ENCODE measurements around the gene COG8.
"Not testable (repeated sequence)": the region's sequence is repeated elsewhere in the genome, so short reads cannot be mapped to it uniquely, and the experiment has no call there.

Gene COG8

GRCh38 chr16:69309316-69309715 lies 30.0 kb downstream of the COG8 start:
- H3K9me3 ChIP-seq (ENCODE audit: control insufficient read depth, insufficient read depth, low read length): no peaks in the 10 kb centered on the region
- no peak overlapping the region for H3K27ac ChIP-seq (ENCODE audit: low read length)
- DNase-seq (ENCODE audit: low read depth, low spot score): no peak
- H3K36me3 ChIP-seq (ENCODE audit: control insufficient read depth, insufficient read depth, low read length): no peaks in the 10 kb centered on the region
- H3K27me3 ChIP-seq (ENCODE audit: control insufficient read depth, insufficient read depth, low read length): no peaks in the 10 kb centered on the region
- no peak overlapping the region for H3K4me3 ChIP-seq (ENCODE audit: low read length)
- no CpG with 5 or more reads among the region's 12 CpGs for WGBS (ENCODE audit: insufficient coverage, insufficient read length)
- peaks cover 2% of the 10 kb centered on the region for H3K4me1 ChIP-seq (ENCODE audit: control insufficient read depth, insufficient read depth, low read length)

DNA sequence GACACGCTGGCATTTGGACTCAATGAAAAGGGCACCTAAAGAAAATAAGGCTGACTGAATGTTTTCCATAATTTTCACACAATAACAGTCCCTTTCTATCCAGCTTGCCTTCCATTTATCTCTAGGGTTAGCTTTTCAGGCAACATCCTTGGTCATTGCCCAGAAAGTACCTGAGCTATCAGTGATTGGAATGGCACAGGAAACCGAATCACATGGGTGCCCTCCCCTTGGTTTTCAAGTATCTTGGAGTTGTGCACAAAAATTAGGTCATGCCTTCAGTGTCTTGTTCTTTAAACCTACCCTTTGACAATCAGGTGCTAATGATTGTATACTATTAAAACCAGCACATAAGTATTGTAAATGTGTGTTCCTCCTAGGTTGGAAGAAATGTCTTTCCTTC lies 31.5 kb downstream of the COG8 start:
- no peak overlapping the region for H3K4me3 ChIP-seq (ENCODE audit: low read length)
- no peaks in the 10 kb centered on the region for H3K36me3 ChIP-seq (ENCODE audit: control insufficient read depth, insufficient read depth, low read length)
- no peak overlapping the region for H3K27ac ChIP-seq (ENCODE audit: low read length)
- no peaks in the 10 kb centered on the region for H3K27me3 ChIP-seq (ENCODE audit: control insufficient read depth, insufficient read depth, low read length)
- H3K4me1 ChIP-seq (ENCODE audit: control insufficient read depth, insufficient read depth, low read length): peaks cover 2% of the 10 kb centered on the region
- no peak for DNase-seq (ENCODE audit: low read depth, low spot score)
- H3K9me3 ChIP-seq (ENCODE audit: control insufficient read depth, insufficient read depth, low read length): no peaks in the 10 kb centered on the region
- no CpG with 5 or more reads among the region's 2 CpGs for WGBS (ENCODE audit: insufficient coverage, insufficient read length)

- no peaks in the 10 kb centered on the region for H3K27me3 ChIP-seq (ENCODE audit: control insufficient read depth, insufficient read depth, low read length)
- no peaks in the 10 kb centered on the region for H3K36me3 ChIP-seq (ENCODE audit: control insufficient read depth, insufficient read depth, low read length)
- DNase-seq (ENCODE audit: low read depth, low spot score): no peak
- H3K4me3 ChIP-seq (ENCODE audit: low read length): no peak overlapping the region
- no peak overlapping the region for H3K27ac ChIP-seq (ENCODE audit: low read length)
- H3K4me1 ChIP-seq (ENCODE audit: control insufficient read depth, insufficient read depth, low read length): peaks cover 2% of the 10 kb centered on the region
- WGBS (ENCODE audit: insufficient coverage, insufficient read length): no CpG with 5 or more reads among the region's 1 CpG
- H3K9me3 ChIP-seq (ENCODE audit: control insufficient read depth, insufficient read depth, low read length): no peaks in the 10 kb centered on the region
Measured at GRCh38 chr16:69307091-69307490, 32.3 kb downstream of the COG8 start.

DNA sequence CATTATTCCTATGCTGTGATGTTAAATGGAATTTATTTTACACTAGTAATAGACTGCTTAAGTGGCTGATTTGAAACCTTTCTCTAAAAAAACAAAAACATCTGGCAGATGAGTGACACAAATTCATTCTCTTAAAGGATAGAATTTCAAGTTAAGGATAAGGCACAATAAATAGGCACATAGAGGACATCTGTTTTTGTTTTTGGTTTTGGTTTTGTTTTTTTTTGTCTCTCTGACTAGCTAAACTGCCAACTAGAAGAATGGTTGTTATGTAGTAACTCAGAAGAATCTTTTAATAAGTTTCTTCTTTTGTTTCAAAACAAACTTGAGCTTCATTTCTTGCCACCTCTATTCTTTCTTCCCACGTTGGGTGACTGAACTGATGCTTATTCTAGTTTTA lies 33.3 kb downstream of the COG8 start:
- peaks cover 2% of the 10 kb centered on the region for H3K4me1 ChIP-seq (ENCODE audit: control insufficient read depth, insufficient read depth, low read length)
- H3K27me3 ChIP-seq (ENCODE audit: control insufficient read depth, insufficient read depth, low read length): no peaks in the 10 kb centered on the region
- DNase-seq (ENCODE audit: low read depth, low spot score): no peak
- H3K9me3 ChIP-seq (ENCODE audit: control insufficient read depth, insufficient read depth, low read length): no peaks in the 10 kb centered on the region
- WGBS (ENCODE audit: insufficient coverage, insufficient read length): no CpG with 5 or more reads among the region's 1 CpG
- H3K36me3 ChIP-seq (ENCODE audit: control insufficient read depth, insufficient read depth, low read length): no peaks in the 10 kb centered on the region
- no peak overlapping the region for H3K4me3 ChIP-seq (ENCODE audit: low read length)
- H3K27ac ChIP-seq (ENCODE audit: low read length): no peak overlapping the region

GRCh38 chr16:69302301-69302700 lies 37.1 kb downstream of the COG8 start:
- H3K9me3 ChIP-seq (ENCODE audit: control insufficient read depth, insufficient read depth, low read length): no peaks in the 10 kb centered on the region
- H3K27me3 ChIP-seq (ENCODE audit: control insufficient read depth, insufficient read depth, low read length): no peaks in the 10 kb centered on the region
- no peaks in the 10 kb centered on the region for H3K4me1 ChIP-seq (ENCODE audit: control insufficient read depth, insufficient read depth, low read length)
- no peak overlapping the region for H3K27ac ChIP-seq (ENCODE audit: low read length)
- no CpG with 5 or more reads among the region's 4 CpGs for WGBS (ENCODE audit: insufficient coverage, insufficient read length)
- H3K36me3 ChIP-seq (ENCODE audit: control insufficient read depth, insufficient read depth, low read length): no peaks in the 10 kb centered on the region
- no peak overlapping the region for H3K4me3 ChIP-seq (ENCODE audit: low read length)
- no peak for DNase-seq (ENCODE audit: low read depth, low spot score)

- WGBS (ENCODE audit: insufficient coverage, insufficient read length): no CpG with 5 or more reads among the region's 4 CpGs
- Histone ChIP-seq H3K4me1 (ENCODE audit: control insufficient read depth, insufficient read depth, low read length) (no peaks in the 10 kb centered on the region), H3K27ac (ENCODE audit: low read length) (no peak overlapping the region), H3K9me3 (ENCODE audit: control insufficient read depth, insufficient read depth, low read length) (no peaks in the 10 kb centered on the region), H3K36me3 (ENCODE audit: control insufficient read depth, insufficient read depth, low read length) (no peaks in the 10 kb centered on the region), H3K4me3 (ENCODE audit: low read length) (no peak overlapping the region), H3K27me3 (ENCODE audit: control insufficient read depth, insufficient read depth, low read length) (no peaks in the 10 kb centered on the region)
- DNase-seq (ENCODE audit: low read depth, low spot score): no peak
Measured at GRCh38 chr16:69301861-69302260, 37.5 kb downstream of the COG8 start.

- H3K9me3 ChIP-seq (ENCODE audit: control insufficient read depth, insufficient read depth, low read length): no peaks in the 10 kb centered on the region
- no peaks in the 10 kb centered on the region for H3K27me3 ChIP-seq (ENCODE audit: control insufficient read depth, insufficient read depth, low read length)
- DNase-seq (ENCODE audit: low read depth, low spot score): no peak
- no peak overlapping the region for H3K4me3 ChIP-seq (ENCODE audit: low read length)
- H3K36me3 ChIP-seq (ENCODE audit: control insufficient read depth, insufficient read depth, low read length): no peaks in the 10 kb centered on the region
- no CpG with 5 or more reads among the region's 1 CpG for WGBS (ENCODE audit: insufficient coverage, insufficient read length)
- no peaks in the 10 kb centered on the region for H3K4me1 ChIP-seq (ENCODE audit: control insufficient read depth, insufficient read depth, low read length)
- no peak overlapping the region for H3K27ac ChIP-seq (ENCODE audit: low read length)
Measured at GRCh38 chr16:69301187-69301586, 38.2 kb downstream of the COG8 start.

DNA sequence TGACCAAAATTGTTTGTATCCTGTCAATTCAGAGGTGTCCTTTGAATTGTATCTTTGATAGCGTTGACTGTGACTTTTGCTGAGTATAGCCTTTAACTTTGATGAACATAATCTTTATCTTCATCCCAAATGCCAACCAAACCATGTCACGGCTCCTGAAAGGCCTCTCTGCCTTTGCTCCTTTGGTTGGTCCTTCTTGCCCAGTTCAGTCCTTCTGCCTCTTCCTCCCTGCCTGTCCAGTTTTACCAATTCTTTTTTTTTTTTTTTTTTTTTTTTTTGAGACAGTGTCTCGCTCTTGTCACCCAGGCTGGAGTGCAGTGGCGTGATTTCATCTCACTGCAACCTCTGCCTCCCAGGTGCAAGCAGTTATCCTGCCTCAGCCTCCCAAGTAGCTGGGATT lies 41.1 kb downstream of the COG8 start:
- DNase-seq (ENCODE audit: low read depth, low spot score): no peak
- no peaks in the 10 kb centered on the region for H3K4me1 ChIP-seq (ENCODE audit: control insufficient read depth, insufficient read depth, low read length)
- H3K4me3 ChIP-seq (ENCODE audit: low read length): no peak overlapping the region
- no peak overlapping the region for H3K27ac ChIP-seq (ENCODE audit: low read length)
- no peaks in the 10 kb centered on the region for H3K36me3 ChIP-seq (ENCODE audit: control insufficient read depth, insufficient read depth, low read length)
- H3K9me3 ChIP-seq (ENCODE audit: control insufficient read depth, insufficient read depth, low read length): no peaks in the 10 kb centered on the region
- H3K27me3 ChIP-seq (ENCODE audit: control insufficient read depth, insufficient read depth, low read length): no peaks in the 10 kb centered on the region
- no CpG with 5 or more reads among the region's 4 CpGs for WGBS (ENCODE audit: insufficient coverage, insufficient read length)

DNA sequence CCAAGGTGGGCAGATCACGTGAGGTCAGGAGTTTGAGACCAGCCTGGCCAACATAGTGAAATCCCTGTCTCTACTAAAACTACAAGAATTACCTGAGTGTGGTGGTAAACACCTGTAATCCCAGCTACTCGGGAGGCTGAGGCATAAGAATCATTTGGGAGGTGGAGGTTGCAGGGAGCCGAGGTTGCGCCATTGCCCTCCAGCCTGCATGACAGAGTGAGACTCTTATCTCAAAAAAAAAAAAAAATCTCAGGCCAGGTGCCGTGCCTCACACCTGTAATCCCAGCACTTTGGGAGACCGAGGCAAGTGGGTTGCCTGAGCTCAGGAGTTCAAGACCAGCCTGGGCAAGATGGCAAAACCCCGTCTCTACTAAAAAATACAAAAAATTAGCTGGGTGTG lies 42.6 kb downstream of the COG8 start:
- H3K36me3 ChIP-seq (ENCODE audit: control insufficient read depth, insufficient read depth, low read length); H3K9me3 ChIP-seq (ENCODE audit: control insufficient read depth, insufficient read depth, low read length); H3K4me1 ChIP-seq (ENCODE audit: control insufficient read depth, insufficient read depth, low read length); DNase-seq (ENCODE audit: low read depth, low spot score); H3K27ac ChIP-seq (ENCODE audit: low read length); H3K27me3 ChIP-seq (ENCODE audit: control insufficient read depth, insufficient read depth, low read length); H3K4me3 ChIP-seq (ENCODE audit: low read length): not testable (repeated sequence)
- no CpG with 5 or more reads among the region's 7 CpGs for WGBS (ENCODE audit: insufficient coverage, insufficient read length)

DNA sequence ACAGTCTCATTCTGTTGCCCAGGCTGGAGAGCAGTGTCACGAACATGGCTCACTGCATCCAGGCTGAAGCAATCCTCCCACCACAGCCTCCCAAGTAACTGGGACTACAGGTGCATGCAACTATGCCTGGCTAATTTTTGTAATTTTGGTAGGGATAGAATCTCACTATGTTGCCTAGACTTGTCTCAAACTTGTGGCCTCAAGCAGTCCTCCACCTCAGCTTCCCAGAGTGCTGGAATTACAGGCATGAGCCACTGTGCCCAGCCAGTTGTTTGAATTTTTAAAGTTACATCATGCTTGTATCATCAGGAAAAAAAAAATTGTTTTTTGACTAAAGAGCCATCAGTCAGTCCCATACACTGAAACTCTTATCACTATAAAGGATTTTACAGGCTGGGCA lies 45.3 kb downstream of the COG8 start:
- H3K27ac ChIP-seq (ENCODE audit: low read length): no peak overlapping the region
- H3K4me3 ChIP-seq (ENCODE audit: low read length): no peak overlapping the region
- no peak for DNase-seq (ENCODE audit: low read depth, low spot score)
- H3K36me3 ChIP-seq (ENCODE audit: control insufficient read depth, insufficient read depth, low read length): no peaks in the 10 kb centered on the region
- WGBS (ENCODE audit: insufficient coverage, insufficient read length): no CpG with 5 or more reads among the region's 1 CpG
- H3K9me3 ChIP-seq (ENCODE audit: control insufficient read depth, insufficient read depth, low read length): no peaks in the 10 kb centered on the region
- no peaks in the 10 kb centered on the region for H3K4me1 ChIP-seq (ENCODE audit: control insufficient read depth, insufficient read depth, low read length)
- H3K27me3 ChIP-seq (ENCODE audit: control insufficient read depth, insufficient read depth, low read length): no peaks in the 10 kb centered on the region

DNA sequence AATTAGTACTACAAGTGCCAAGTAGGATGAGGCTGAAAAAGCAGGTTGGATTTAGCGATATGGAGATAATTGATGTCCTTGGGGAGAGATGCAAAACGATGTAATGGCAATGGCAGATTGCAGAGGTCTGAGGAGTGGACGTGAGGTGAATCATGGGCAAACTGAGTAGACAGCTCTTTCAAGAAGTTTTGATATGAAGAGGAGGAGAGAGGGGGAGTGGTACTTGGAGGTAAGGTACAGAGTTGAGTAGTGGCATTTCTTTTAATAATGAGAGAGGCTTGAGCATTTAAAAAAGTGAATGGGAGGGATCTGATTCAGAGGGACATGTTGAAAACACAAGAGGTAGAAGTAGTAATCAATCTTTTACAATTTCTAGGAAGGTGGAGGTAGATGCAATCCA lies 46.0 kb downstream of the COG8 start:
- H3K36me3 ChIP-seq (ENCODE audit: control insufficient read depth, insufficient read depth, low read length): no peaks in the 10 kb centered on the region
- DNase-seq (ENCODE audit: low read depth, low spot score): no peak
- no CpG with 5 or more reads among the region's 3 CpGs for WGBS (ENCODE audit: insufficient coverage, insufficient read length)
- H3K27me3 ChIP-seq (ENCODE audit: control insufficient read depth, insufficient read depth, low read length): no peaks in the 10 kb centered on the region
- H3K27ac ChIP-seq (ENCODE audit: low read length): no peak overlapping the region
- no peak overlapping the region for H3K4me3 ChIP-seq (ENCODE audit: low read length)
- H3K4me1 ChIP-seq (ENCODE audit: control insufficient read depth, insufficient read depth, low read length): no peaks in the 10 kb centered on the region
- H3K9me3 ChIP-seq (ENCODE audit: control insufficient read depth, insufficient read depth, low read length): no peaks in the 10 kb centered on the region

Measured in iPS DF 6.9 (cell line).